ENCODE data around the gene IL18RAP. TPM values are rescaled to one million over a fixed set of nuclear protein-coding genes. Genes with fewer than 3 reads are reported as not detected.

The IL18RAP gene, protein sequence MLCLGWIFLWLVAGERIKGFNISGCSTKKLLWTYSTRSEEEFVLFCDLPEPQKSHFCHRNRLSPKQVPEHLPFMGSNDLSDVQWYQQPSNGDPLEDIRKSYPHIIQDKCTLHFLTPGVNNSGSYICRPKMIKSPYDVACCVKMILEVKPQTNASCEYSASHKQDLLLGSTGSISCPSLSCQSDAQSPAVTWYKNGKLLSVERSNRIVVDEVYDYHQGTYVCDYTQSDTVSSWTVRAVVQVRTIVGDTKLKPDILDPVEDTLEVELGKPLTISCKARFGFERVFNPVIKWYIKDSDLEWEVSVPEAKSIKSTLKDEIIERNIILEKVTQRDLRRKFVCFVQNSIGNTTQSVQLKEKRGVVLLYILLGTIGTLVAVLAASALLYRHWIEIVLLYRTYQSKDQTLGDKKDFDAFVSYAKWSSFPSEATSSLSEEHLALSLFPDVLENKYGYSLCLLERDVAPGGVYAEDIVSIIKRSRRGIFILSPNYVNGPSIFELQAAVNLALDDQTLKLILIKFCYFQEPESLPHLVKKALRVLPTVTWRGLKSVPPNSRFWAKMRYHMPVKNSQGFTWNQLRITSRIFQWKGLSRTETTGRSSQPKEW
- 100 to 1,000 TPM; 159 to 355 TPM for total RNA-seq

DNA sequence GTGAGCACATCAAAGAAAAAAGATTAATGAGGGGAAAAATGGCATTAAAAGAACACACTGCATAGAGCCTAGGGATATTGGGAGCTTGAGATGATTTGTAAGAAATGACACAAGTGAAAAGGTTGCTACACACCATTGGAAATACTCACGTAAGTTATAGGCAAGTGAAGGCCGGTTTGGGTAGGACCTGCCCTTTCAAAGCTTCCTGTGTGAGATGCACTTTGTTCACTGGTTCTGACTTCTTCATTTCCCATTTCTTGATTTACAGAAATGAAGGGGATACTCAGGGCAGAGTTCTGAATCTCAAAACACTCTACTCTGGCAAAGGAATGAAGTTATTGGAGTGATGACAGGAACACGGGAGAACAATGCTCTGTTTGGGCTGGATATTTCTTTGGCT is at the start of gene IL18RAP:
Gene IL18RAP (plus strand): TSS at position 251 of the 400 bp plus-strand sequence. CDS start 118 bp downstream, at position 369.
- Mint-ChIP-seq H3K4me3 (peak within 1 kb of the TSS; percentile 93), H3K9me3 (no peaks in the 10 kb centered on the region), H3K27ac (peak within 1 kb of the TSS in 1 of 2 donors; percentile 100), H3K27me3 (no peaks in the 10 kb centered on the region), H3K4me1 (ENCODE audit: low read depth in 2 of 2) (peaks cover 50 to 84% of the 10 kb centered on the region in 2 donors), H3K36me3 (peaks cover 70% of the 10 kb centered on the region)
- DNase-seq (ENCODE audit: low spot score) (no peak), ATAC-seq (peak; percentile 55 to 62)

DNA sequence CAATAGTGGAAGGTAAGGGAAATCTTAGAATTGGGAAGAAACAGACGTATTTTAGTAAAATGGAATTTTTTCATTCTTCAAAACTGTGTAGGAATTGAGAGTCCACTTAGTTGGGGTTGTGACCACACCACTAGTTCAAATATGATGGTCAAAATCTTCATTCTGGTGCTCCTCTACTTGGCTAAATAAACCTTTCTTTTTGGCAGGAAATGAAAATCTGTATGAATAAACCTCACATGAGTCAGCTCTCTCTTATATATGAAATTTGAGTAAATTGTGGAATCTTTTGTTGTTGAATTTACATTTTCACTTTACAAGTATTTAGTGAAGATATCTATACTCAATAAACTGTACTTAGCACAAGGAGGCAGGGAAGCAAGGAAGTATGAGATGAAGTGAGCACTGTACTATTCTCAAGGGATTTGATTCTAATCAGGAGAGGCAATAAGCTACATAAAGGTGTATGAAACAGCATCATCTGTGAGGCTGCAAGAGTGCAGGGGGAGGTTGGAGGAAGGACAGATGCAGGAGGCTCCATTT is 46.8 kb upstream of the IL18RAP start:
- Mint-ChIP-seq H3K36me3 (peaks cover 63% of the 10 kb centered on the region), H3K4me3 (peak overlapping the region; percentile 37), H3K27me3 (no peaks in the 10 kb centered on the region), H3K4me1 (ENCODE audit: low read depth in 2 of 2) (peaks cover 48 to 55% of the 10 kb centered on the region in 2 donors), H3K9me3 (peaks cover 2% of the 10 kb centered on the region), H3K27ac (peak overlapping the region; percentile 65 to 82)
- no peak for ATAC-seq
- no peak for DNase-seq (ENCODE audit: low spot score)

DNA sequence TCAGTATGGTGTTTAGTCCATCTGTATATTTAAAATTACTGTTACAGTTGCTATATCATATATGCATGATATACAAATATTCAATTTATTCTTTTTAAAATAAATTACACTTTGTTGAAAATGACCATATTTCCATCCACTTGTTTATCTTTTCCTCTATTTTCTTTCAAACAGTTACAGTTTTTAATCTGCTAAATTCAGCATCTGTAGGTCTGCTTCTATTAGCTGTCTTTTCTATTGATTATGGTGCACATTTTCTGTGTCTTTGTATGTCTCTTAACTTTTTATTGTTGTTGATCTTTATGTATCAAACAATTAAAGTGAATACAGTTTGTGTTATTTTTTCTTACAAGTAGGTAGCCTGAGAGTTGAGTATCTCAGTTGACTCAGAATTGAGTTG is 39.2 kb upstream of the IL18RAP start:
- Mint-ChIP-seq H3K4me3 (no peak overlapping the region), H3K27ac (no peak overlapping the region), H3K9me3 (peaks cover 12% of the 10 kb centered on the region), H3K4me1 (ENCODE audit: low read depth in 2 of 2) (peaks cover 44 to 55% of the 10 kb centered on the region in 2 donors), H3K27me3 (no peaks in the 10 kb centered on the region), H3K36me3 (peaks cover 76% of the 10 kb centered on the region)
- DNase-seq (ENCODE audit: low spot score) (no peak), ATAC-seq (no peak)

DNA sequence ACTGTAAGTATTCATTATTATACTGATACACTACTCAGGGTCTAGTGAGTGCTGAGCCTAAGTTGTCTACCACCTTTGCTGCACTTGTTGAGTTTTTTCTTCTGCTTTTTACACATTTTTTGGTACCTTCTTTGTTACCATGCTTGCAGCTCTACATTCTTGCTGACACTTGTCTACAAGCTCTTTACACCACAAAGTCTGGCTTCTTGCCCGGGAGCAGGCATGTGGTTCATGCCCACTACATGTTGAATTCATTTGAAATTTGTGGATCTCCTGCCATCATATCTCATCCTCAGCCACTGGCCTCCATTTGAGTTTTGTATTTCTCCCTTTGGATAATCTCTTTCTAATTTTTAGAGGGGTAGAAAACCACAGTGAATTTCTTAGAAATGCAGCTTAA is 37.4 kb upstream of the IL18RAP start:
- Mint-ChIP-seq H3K9me3 (peaks cover 12% of the 10 kb centered on the region), H3K4me1 (ENCODE audit: low read depth in 2 of 2) (peaks cover 44 to 54% of the 10 kb centered on the region in 2 donors), H3K36me3 (peaks cover 78% of the 10 kb centered on the region), H3K27ac (peak overlapping the region; percentile 46 to 79), H3K4me3 (no peak overlapping the region), H3K27me3 (no peaks in the 10 kb centered on the region)
- DNase-seq (ENCODE audit: low spot score): no peak
- no peak for ATAC-seq

DNA sequence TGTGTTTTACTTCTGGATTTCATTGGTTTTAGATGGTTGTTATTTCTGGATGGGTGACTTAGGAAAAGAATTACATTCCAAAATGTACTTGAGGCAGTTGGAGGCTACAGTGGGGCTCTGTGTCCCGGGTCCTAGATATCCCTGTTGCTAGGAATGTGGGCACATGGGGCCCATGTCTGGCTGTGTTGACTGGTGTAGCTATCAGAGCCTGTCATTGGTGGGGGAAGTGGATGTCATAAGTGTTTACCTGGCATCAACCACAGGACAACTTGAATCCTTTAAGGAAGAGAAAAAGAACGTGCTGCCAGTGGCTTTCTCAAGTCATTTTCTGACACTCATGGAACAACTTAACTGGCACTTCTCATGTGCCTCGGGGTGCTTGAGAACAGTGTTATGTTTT is 37.0 kb upstream of the IL18RAP start:
- H3K27me3 Mint-ChIP-seq: no peaks in the 10 kb centered on the region
- H3K36me3 Mint-ChIP-seq: peaks cover 79% of the 10 kb centered on the region
- peak overlapping the region; percentile 46 to 79 for H3K27ac Mint-ChIP-seq
- ATAC-seq (no peak), DNase-seq (ENCODE audit: low spot score) (no peak)
- H3K4me1 Mint-ChIP-seq (ENCODE audit: low read depth in 2 of 2): peaks cover 39 to 54% of the 10 kb centered on the region in 2 donors
- no peak overlapping the region for H3K4me3 Mint-ChIP-seq
- peaks cover 12% of the 10 kb centered on the region for H3K9me3 Mint-ChIP-seq

DNA sequence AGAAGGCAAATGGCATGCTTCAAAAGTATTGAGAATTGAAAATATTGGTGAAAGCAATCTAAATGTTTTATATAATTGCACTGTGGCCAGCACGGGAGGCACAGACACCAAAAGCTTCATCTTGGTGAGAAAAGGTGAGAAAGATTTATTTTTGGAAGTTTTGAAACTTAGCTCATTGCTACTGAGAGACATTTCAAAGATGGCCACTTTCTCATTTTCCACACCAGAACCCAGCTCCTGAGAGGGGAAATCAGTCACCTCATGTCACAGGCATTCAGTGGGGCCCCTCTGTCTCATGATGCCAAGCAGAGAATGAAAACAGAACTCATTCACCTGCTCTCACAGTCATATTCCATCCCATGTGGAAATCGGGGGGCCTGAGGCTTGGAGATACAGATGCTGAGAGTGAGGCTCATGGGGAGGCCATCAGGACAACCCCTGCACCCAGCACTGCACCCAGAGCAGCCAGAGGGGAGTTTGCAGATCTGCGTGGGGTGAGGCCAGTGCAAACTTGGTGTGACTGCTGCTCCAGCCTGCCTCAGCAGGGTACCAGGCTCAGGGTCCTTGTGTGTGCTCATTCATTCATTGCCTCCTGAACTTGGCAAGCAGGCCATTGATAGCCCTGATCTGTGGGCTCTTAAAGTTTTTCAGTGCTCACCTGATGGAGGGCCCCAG is 36.0 kb upstream of the IL18RAP start:
- peak overlapping the region; percentile 70 to 79 for H3K27ac Mint-ChIP-seq
- DNase-seq (ENCODE audit: low spot score) (no peak), ATAC-seq (no peak)
- H3K4me3 Mint-ChIP-seq: peak overlapping the region; percentile 38
- no peaks in the 10 kb centered on the region for H3K27me3 Mint-ChIP-seq
- H3K36me3 Mint-ChIP-seq: peaks cover 89% of the 10 kb centered on the region
- H3K4me1 Mint-ChIP-seq (ENCODE audit: low read depth in 2 of 2): peaks cover 49 to 64% of the 10 kb centered on the region in 2 donors
- H3K9me3 Mint-ChIP-seq: peaks cover 12% of the 10 kb centered on the region

DNA sequence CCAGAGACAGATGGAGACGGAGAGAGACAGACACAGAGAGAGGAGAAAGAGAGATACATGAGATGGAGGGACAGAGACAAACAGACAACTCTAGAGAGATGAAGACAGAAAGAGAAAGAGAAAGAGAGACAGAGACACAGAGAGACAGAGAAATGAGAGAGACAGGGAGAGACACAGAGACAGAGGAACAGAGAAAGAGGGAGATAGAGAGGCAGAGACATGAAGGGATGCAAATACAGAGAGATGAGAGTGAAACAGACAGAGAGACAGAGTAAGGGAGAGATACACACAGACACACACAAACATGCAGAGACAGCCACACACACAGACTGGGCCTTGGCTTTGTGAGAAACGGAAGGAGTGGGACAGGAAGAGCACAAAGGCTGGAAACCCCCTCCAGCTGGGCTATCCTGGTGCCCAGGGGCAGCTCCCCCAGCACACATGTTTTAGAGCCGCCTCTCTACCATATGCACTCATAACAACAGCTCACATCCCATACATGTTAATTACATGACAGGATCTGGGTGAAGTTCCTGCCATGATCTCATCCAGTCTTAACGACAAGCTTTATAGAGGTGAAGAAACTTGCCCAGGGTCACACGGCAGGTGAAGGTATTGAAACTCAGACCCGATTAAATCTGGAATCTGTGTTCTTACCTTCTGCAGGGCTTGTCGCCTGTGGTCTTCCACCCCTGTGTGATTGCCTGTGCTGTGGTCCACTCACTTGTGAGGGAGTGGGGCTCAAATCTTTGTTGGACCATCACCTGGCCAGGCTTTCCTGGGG is 35.0 kb upstream of the IL18RAP start:
- peaks cover 53 to 68% of the 10 kb centered on the region in 2 donors for H3K4me1 Mint-ChIP-seq (ENCODE audit: low read depth in 2 of 2)
- H3K9me3 Mint-ChIP-seq: peaks cover 12% of the 10 kb centered on the region
- ATAC-seq: peak; percentile 71 to 73
- no peak for DNase-seq (ENCODE audit: low spot score)
- H3K27me3 Mint-ChIP-seq: no peaks in the 10 kb centered on the region
- H3K4me3 Mint-ChIP-seq: peak overlapping the region; percentile 38
- peaks cover 85% of the 10 kb centered on the region for H3K36me3 Mint-ChIP-seq
- H3K27ac Mint-ChIP-seq: peak overlapping the region; percentile 70 to 79

DNA sequence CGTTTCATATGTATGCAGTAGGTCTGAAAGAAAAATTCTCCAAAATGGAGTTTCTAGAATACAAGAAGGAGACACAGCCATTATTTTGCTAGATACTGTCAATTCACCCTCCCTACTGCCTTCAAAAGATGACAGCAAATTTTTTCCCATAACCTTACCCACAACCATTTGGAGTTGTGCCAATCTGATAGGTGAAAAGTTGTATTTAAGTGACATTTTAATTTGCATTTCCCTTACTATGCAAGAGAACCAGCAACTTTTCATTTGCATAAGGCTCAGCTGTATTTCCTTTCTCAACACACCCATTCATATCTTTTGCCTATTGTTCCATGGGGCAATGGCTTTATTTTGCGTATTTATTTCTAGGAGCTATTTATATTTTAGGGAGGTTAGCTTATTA is 31.4 kb upstream of the IL18RAP start:
- H3K36me3 Mint-ChIP-seq: peaks cover 59% of the 10 kb centered on the region
- H3K27ac Mint-ChIP-seq: peak overlapping the region; percentile 54 to 79
- ATAC-seq (no peak), DNase-seq (ENCODE audit: low spot score) (no peak)
- peaks cover 43 to 47% of the 10 kb centered on the region in 2 donors for H3K4me1 Mint-ChIP-seq (ENCODE audit: low read depth in 2 of 2)
- H3K9me3 Mint-ChIP-seq: no peaks in the 10 kb centered on the region
- H3K4me3 Mint-ChIP-seq: peak overlapping the region; percentile 23
- H3K27me3 Mint-ChIP-seq: no peaks in the 10 kb centered on the region

DNA sequence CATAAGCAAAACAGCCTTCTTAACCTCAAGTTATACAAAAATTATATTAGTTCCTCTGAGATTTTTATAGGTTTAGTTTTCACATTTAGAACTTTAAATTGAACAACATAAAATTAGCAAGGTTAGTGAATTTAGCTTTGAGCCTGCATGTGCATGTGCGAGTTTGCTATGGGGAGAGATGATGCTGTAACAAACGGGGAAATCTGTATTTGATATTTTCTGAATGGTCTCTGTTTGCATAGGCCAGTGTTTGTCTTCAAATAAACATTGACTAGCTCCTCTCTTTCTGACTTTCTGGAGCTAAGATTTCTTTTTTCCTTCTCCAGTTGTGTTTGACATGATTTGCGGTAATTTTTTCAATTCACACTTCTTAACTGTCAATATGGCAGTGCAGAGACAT is 30.9 kb upstream of the IL18RAP start:
- H3K27ac Mint-ChIP-seq: peak overlapping the region; percentile 54 to 79
- peak overlapping the region; percentile 23 for H3K4me3 Mint-ChIP-seq

DNA sequence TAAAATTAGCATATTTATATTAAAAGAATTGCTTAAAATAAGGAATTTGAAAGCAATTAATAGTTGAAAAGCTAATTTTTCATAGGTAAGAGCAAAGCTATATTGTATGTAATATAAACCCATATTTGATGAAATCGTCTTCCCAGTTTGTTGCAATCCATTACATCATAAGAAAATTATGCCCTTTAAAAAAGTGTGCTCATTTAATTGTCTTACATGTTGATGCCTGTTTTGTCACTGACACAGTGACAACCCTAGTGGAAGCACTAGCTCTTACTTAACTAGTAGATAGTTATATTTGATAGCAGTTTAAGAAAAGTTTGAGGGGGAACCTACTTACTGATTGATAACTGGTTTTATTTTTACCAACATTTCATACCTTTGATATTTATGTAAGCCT is 30.0 kb upstream of the IL18RAP start:
- DNase-seq (ENCODE audit: low spot score) (no peak), ATAC-seq (no peak)
- H3K36me3 Mint-ChIP-seq: peaks cover 46% of the 10 kb centered on the region
- no peaks in the 10 kb centered on the region for H3K9me3 Mint-ChIP-seq
- H3K27ac Mint-ChIP-seq: peak overlapping the region in 1 of 2 donors; percentile 38
- H3K27me3 Mint-ChIP-seq: no peaks in the 10 kb centered on the region
- peaks cover 34 to 36% of the 10 kb centered on the region in 2 donors for H3K4me1 Mint-ChIP-seq (ENCODE audit: low read depth in 2 of 2)
- H3K4me3 Mint-ChIP-seq: no peak overlapping the region

More for the DNA sequence above, 30.9 kb upstream of the IL18RAP start:
- H3K4me1 Mint-ChIP-seq (ENCODE audit: low read depth in 2 of 2): peaks cover 41 to 45% of the 10 kb centered on the region in 2 donors
- DNase-seq (ENCODE audit: low spot score) (no peak), ATAC-seq (no peak)
- peaks cover 55% of the 10 kb centered on the region for H3K36me3 Mint-ChIP-seq
- H3K9me3 Mint-ChIP-seq: no peaks in the 10 kb centered on the region
- H3K27me3 Mint-ChIP-seq: no peaks in the 10 kb centered on the region

DNA sequence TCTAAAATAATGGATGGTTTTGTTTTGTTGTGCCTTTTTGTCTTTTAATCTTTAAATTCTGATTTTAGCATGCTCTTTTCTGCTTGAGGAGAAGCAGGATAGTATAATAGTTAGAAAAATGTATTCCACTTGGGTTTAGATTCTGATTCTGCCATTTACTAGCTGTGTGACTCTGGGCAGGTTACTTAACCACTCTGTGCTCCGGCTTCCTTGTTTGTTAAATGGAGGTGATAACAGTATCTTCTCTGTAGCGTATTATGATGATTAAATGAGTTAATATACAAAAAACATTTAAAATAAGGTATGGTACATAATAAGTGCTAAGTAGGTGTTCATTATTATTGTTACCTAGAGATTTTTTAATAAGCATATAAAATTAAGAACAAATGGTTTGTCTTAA is 26.9 kb upstream of the IL18RAP start:
- no peaks in the 10 kb centered on the region for H3K27me3 Mint-ChIP-seq
- H3K9me3 Mint-ChIP-seq: no peaks in the 10 kb centered on the region
- DNase-seq (ENCODE audit: low spot score) (no peak), ATAC-seq (no peak)
- no peak overlapping the region for H3K4me3 Mint-ChIP-seq
- peaks cover 29% of the 10 kb centered on the region for H3K36me3 Mint-ChIP-seq
- H3K4me1 Mint-ChIP-seq (ENCODE audit: low read depth in 2 of 2): peaks cover 41% of the 10 kb centered on the region in 2 donors
- H3K27ac Mint-ChIP-seq: no peak overlapping the region

DNA sequence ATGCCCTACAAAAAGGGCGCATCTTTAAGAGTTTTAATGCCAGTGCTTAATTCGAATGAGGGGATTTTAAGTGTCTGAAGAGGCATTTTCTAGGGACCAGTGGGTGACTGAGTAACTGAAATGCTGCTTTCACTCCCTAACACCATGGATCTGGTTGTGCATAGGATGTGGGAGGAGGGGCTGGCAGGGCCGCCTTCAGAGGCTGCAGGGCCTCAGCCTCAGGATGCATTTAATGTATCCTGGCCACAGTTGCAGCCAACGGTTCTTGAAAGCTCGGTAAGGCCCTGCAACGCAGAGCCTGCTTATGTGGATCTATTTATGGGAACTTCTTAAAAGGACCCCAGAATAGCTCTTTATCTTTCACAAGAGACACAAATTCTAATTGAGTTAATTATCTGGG is 25.8 kb upstream of the IL18RAP start:
- H3K27me3 Mint-ChIP-seq: no peaks in the 10 kb centered on the region
- H3K36me3 Mint-ChIP-seq: peaks cover 17% of the 10 kb centered on the region
- ATAC-seq: no peak
- no peak overlapping the region for H3K4me3 Mint-ChIP-seq
- no peak for DNase-seq (ENCODE audit: low spot score)
- H3K4me1 Mint-ChIP-seq (ENCODE audit: low read depth in 2 of 2): peaks cover 37 to 41% of the 10 kb centered on the region in 2 donors
- no peaks in the 10 kb centered on the region for H3K9me3 Mint-ChIP-seq
- H3K27ac Mint-ChIP-seq: no peak overlapping the region

Measured in natural killer cell treated with Interleukin-12 subunit alpha and Interleukin-12 subunit beta and Interleukin-15 and Interleukin-18, amount 100 ng/mL, for 72 hours (primary cell).